HG02623 (cell line): Measurements from ENCODE around the gene SLC39A13.

Experiments used
- ATAC-seq: cut with Tn5 transposase; IDR thresholded peaks from one replicate; pipeline ENCODE4 v1.9.1; 2021; ENCODE audit warnings: moderate library complexity; ENCODE audit not compliant: unreplicated experiment

The SLC39A13 gene

DNA sequence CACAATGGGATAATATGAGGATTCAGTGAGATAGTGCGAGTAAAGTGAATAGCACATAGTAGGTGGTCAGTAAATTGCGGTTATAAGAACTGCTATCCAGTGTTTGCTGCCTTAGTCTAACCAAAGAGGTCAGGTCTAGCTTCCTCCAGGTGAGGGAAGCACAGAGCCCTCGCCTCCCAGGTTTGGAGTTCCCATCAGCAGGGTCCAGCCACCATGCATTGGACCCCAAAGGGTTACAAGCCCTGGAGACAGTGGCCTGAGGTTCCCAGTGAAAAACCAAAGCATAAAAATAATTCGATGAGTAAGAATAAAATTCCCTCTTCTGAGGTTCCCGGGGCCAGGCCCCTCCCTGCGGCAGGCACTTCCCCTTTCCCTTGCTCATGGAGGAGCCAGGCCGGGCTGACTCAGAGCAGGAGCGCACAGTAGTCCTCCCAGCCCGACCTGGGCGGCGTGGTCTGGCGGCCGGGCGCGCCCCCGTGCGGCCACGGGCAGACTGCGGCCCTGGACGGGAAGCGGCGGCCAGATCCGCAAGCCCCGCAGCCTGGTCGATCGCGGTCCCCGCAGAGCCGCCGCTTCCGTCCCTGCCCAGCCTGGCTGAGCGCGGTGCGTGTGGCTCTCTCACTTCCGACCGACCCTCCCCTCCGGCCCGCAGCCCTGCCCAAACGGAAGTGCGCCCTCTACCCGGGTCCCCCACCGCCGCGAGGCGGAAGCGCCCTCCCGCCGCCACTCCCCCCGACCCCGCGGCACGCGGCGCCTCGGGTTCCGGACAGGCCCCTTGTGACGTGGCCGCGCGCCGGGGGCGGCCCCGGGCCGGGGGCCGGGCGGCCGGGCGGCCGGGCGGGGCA is at the start of gene SLC39A13:
Gene SLC39A13 (plus strand): TSS at position 845 of the 845 bp plus-strand sequence. CDS start 1,505 bp downstream, outside the sequence.
- peak; percentile 83 for ATAC-seq

GRCh38 chr11:47358731-47359051 is 49.7 kb upstream of the SLC39A13 start:
- ATAC-seq, result no peak

DNA sequence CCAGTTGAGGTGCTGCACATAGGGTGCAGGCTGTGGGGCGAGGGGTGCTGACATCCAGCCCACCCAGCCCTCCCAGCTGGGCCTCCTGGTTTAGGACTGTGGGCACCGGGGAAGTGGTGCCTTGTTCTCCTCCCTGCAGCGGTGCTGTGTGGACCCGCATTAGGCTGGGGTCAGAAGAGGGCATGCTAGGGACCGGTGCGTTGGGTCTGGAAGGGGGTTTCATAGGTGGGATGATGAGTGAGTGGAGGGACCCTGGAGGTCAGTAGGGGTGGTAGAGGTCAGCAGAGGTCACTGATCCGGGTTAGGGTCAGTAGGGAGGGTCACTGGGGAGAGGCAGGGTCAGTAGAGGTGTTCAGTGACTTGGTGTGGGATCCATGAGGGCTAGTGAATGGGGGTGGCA is 49.2 kb upstream of the SLC39A13 start:
- ATAC-seq, result no peak

DNA sequence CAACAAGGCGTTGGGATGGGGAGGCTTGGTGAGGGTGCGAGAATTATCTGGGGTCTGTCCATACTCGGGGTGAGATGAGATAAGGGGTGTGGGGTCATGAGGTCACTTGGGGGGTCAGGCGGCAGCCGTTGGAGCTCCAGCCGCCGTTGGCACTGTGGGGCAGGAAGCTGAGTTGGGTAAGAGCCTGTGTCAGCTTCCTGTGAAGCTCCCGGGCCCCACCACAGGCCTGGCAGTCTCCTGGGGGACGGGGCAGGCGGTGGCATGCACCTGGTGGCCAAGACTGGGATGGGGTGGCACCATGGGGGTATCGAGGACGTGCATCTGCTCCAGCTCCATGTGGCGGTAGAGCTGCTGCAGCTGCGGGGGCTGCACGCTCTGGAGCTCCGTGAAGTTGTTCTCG is 48.8 kb upstream of the SLC39A13 start:
- no peak for ATAC-seq

DNA sequence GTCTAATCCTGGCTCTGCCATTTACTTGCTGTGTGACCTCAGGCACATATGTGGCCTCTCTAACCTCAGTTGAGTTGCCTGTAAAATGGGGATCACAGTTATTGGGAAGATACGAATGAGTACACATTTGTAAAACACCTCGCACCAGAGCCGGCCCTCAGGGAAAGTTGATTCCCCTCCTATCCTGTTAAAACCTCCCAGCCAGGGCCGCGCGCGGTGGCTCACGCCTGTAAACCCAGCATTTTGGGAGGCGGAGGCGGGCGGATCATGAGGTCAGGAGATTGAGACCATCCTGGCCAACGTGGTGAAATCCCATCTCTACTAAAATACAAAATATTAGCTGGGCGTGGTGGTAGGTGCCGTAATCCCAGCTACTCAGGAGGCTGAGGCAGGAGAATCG is 48.0 kb upstream of the SLC39A13 start:
- ATAC-seq, result no peak

DNA sequence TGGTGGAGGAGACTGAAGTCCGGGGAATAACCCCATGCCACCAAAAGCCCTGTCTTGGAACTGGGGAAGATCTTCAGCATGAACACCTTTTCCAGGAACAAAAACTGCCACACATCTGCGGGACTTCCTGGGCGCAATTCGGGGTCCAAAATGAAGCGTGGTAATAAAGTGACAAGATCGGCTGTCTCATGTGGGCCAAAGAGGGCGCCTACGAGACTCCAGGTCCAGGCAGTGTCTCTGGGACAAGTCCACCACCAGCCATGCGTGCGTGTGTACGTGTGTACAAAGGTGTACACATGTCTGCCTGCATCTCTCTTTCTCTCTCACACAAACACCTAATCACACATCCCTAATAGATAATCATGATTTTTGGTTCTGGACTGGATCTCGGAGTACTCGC is 47.0 kb upstream of the SLC39A13 start:
- no peak for ATAC-seq

DNA sequence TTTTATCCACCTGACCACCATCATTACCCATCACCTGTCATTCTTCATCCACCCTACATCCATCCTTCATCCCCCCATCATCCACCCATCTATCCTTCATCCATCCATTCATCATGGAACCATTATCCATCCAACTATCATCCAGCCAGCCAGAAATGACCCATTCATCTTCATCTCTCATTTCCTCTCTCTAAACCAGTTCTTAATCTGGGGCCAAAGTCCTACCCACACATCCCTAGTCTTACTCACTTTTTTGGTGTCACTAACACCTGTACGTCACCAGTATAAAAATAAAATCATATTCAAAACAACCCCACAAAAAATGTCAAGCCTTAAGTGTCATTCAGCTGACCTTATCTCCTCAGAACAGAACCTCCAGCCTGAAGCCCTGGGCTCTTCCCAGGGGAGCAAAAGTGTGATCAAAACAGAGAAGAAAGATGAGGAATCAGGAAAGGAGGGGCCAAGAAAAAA is 42.3 kb upstream of the SLC39A13 start:
- ATAC-seq, result no peak

GRCh38 chr11:47369676-47370075 is 38.7 kb upstream of the SLC39A13 start:
- no peak for ATAC-seq

DNA sequence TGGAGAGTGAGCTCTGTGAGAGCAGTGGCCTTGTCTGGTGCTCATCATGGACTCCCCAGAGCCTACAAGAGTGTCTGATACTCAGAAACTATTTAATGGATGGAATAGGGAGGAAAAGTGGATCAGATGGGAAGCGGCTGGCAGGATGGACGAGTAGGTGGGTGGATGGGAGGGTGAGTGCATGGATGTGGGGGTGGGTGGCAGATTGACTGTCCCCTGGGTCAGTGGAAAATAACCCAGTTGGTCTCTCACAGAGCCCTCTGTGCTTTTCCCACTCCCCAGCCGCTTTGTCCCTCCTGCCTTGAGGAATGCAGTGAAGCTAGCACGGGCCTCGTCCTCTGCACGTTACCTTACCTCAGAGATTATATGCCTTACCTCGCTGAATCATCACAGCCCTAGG is 36.0 kb upstream of the SLC39A13 start:
- ATAC-seq, result no peak

DNA sequence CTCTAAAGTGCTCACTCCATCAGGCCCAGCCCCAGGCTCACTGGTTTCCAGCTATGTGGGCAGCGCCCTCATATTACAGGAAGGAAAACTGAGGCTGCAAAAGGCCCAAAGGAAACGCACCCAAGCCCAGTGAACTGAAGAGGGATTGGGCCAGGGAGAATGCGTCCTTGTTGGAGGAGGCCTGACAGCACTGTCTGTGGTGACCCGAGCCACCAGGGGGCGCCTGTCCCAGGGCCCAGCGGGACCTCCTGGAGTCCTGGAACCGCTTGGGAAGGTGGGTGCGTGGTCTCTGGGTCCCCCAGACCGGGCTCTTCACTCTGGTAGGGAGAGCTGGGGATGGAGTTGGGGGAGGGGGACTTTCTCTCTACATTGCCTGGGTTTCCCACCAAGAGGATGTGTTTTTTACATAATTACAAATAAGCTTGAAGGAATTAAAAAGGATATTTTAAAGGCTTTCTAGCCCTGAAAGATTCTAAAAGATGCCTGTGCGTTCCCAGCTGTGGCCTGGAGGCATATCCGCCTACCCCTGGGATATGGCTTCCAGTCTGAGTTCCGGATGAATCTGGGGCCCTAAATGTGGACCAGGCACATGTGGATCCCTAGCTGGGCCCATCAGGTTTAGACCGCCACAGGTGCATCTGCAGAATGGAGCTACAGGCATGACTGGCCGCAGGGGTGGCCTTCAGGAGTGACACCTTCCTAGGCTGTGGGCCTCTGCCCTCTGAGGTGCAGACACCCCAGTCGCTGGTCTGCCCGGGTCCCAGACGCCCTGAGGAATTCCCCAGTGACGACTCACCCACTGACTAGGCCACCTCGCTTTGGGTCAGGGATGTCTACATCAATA is 34.3 kb upstream of the SLC39A13 start:
- ATAC-seq, result no peak

DNA sequence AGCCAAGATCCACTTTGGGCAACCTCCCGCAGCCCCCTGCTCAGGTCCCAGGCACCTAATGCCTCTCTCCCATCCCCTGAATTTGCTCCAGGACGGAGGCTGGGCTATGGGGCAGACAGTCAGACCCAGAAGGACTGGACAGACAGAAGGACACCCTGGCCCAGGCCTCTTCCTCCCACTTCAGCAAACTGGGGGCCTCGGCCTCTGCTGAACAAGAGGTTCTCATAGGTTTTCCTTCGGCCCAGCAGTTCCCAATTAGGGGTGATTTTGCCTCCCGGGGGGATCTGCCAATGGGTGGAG is 33.7 kb upstream of the SLC39A13 start:
- ATAC-seq, result no peak

DNA sequence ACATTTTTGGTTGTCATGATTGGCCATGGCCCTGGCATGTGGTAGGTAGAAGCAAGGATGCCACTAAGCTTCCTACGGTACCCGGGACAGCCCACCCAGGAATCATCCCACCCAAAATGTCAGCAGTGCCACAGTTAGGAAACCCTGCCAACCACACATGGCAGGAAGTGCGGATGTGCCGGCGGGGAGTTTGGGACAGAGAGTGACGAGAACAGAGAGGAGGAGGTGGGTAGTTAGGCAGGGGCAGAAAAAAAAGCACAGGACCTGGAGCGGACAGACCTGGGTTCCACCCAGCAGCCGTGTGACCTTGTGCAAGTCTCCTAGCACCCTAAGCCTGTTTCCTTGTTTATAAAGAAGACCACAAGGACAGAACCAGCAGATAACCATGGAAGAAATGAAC is 33.4 kb upstream of the SLC39A13 start:
- ATAC-seq, result no peak

- ATAC-seq, result no peak
These were observed 32.8 kb upstream of the SLC39A13 start for GRCh38 chr11:47375546-47376085.

DNA sequence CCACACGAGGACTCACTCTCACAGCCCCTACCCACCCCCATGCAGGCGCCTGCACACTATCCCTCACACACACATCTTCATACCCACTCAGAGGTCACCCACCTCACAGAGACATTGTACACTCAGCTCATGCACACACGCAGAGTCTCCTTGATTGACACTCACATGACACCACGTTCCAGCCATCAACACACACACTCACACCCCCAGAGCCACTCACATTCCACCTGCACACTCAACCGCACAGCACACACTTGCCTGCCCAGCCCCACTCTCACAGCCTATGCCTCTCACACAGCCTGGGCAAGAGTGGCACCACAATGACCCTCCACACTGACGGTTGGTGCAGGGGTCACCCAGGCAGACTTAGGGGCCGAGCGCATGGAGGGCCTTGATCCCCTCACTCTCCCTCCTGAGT is 32.3 kb upstream of the SLC39A13 start:
- ATAC-seq, result no peak

- ATAC-seq, result no peak
These were observed 31.6 kb upstream of the SLC39A13 start for GRCh38 chr11:47376525-47377371.

DNA sequence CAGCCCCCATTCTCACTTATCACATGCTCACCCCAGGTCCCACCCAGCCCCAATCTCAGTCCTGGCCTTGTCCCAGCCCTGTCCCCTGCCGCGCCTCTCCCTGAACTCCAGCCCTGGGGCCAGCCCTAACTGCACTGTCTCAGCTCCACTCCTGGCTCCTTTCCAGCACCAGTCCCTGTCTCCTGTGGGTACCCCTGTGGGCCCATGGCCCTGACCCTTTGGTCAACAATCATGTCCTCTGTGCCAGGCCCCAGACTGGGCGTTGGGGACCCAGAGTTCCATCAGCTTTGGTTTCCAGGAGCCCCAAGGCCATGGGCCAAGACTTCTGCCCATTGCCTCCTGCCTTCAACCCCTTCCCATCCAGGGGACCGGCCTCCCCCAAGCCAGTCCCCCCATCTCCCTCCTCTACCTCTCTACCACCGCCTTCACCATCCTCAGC is 30.8 kb upstream of the SLC39A13 start:
- no peak for ATAC-seq

DNA sequence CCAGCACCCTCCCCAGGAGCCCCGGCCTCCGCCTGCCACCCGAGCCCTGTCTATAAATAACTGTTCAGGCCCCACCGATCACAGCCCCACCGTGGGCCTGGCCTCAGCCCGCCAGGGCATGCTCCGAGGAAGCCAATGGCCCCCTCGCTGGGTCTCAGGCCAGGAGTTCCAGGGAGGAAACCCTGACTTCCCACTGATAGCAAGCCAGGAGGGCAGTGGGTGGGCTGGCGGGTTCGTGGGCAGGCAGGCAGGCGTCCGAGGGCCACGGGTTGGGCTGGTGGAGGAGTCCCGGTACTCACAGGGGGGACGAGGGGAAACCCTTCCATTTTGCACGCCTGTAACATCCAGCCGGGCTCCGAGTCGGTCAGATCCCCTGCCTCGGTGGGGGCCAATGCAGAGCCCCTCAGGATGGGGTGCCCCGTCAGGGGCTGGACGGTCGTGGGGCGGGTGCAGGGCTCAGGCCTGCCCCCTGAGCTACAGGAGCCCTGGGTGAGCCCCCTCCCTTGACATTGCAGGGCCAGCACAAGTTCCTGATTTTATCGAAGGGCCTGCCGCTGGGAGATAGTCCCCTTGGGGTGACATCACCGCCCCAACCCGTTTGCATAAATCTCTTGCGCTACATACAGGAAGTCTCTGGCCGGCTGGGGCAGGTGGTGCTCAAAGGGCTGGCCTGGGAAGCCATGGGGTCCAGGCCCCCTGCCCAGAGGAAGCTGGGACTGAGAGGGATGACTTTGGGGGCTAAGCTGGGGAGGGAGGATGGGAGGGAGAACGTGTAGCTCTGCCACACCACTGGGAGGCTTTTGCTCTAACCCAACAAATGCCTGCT is 30.2 kb upstream of the SLC39A13 start, which contains the start of gene SPI1:
Gene SPI1 (minus strand): TSS at position 538 of the 826 bp plus-strand sequence. CDS start 194 bp downstream, at position 344.
- peak; percentile 79 for ATAC-seq

GRCh38 chr11:47378836-47379170 is 29.6 kb upstream of the SLC39A13 start:
- no peak for ATAC-seq

- ATAC-seq, result no peak
These were observed 29.1 kb upstream of the SLC39A13 start for GRCh38 chr11:47379317-47379716.

DNA sequence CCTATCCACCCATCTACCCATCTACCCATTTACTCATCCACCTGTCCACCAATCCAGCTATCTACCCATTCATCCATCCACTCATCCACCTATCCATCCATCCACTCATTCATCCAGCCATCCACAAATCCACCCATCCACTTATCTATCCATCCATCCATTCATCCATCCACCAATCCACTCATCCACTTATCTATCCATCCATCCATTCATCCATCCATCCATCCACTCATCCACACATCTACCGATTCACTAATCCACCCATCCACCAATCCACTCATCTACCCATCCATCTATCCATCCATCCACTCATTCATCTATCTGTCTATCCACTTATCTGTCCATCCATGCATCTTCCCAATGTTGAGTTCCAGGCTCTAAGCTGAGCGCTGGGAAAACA is 28.3 kb upstream of the SLC39A13 start:
- ATAC-seq, result no peak
